CD14-positive monocyte (primary cell): Measurements from ENCODE around the gene SPTBN4. TPM values are rescaled to one million over a fixed set of nuclear protein-coding genes. Genes with fewer than 3 reads are reported as not detected.
A peak's percentile ranks its signal among the peaks of the same experiment; 100 is the strongest.

ENCODE experiments used
- DNase-seq, 3 donors: peaks; one replicate each; pipeline ENCODE4 v3.0.0-alpha.2; 2011 to 2022
- H2AFZ ChIP-seq: 2 replicates; pipeline ENCODE4 v1.6.0; 2012; ENCODE audit warnings: mild to moderate bottlenecking, low read depth, low read length, inconsistent platforms; ENCODE audit not compliant: insufficient read depth, poor library complexity, severe bottlenecking
- H3K27ac ChIP-seq, 2 donors: 1 replicate in 1 of 2; 2 replicates in 1 of 2; pipeline ENCODE4 v1.5.1; 2012 to 2013; ENCODE audit warnings: low read length in 2 of 2, control low read depth in 1 of 2, inconsistent platforms in 1 of 2, low read depth in 1 of 2, mild to moderate bottlenecking in 1 of 2
- H3K27me3 ChIP-seq, 2 donors: one replicate each; pipeline versions ENCODE4 v1.6.0 to v1.6.1; 2011 to 2013; ENCODE audit warnings: low read length in 2 of 2; ENCODE audit not compliant: control insufficient read depth in 2 of 2, insufficient read depth in 2 of 2
- H3K36me3 ChIP-seq, 2 donors: replicated peaks in 1 of 2; 1 replicate in 1 of 2; 2 replicates in 1 of 2; pipeline versions ENCODE4 v1.5.1 to v1.6.1; 2012 to 2013; ENCODE audit warnings: low read length in 2 of 2, control low read depth in 1 of 2, inconsistent platforms in 1 of 2, mild to moderate bottlenecking in 1 of 2; ENCODE audit not compliant: insufficient read depth in 2 of 2, control insufficient read depth in 1 of 2
- H3K4me1 ChIP-seq, 2 donors: 1 replicate in 1 of 2; 2 replicates in 1 of 2; pipeline versions ENCODE4 v1.5.1 to v1.6.1; 2012 to 2013; ENCODE audit warnings: low read length in 2 of 2, control low read depth in 1 of 2, inconsistent platforms in 1 of 2, mild to moderate bottlenecking in 1 of 2, moderate library complexity in 1 of 2; ENCODE audit not compliant: insufficient read depth in 2 of 2, control insufficient read depth in 1 of 2
- H3K4me2 ChIP-seq: replicated peaks from 2 replicates; pipeline ENCODE3; 2012; ENCODE audit warnings: low read length, moderate library complexity, mild to moderate bottlenecking; ENCODE audit not compliant: poor library complexity, severe bottlenecking; ENCODE audit errors: extremely low read depth
- H3K4me3 ChIP-seq, 3 experiments: fragments of 200-600 bp in 1 of 3; sonication (generic) in 1 of 3; replicated peaks in 1 of 3; 1 replicate in 2 of 3; 2 replicates in 1 of 3; pipeline ENCODE4 v1.5.1; 2011 to 2013; ENCODE audit warnings: low read length in 3 of 3, mild to moderate bottlenecking in 3 of 3, control low read depth in 2 of 3, low read depth in 2 of 3, inconsistent platforms in 1 of 3, moderate library complexity in 1 of 3
- H3K79me2 ChIP-seq: 2 replicates; pipeline ENCODE4 v1.6.0; 2012; ENCODE audit warnings: mild to moderate bottlenecking, control low read depth, inconsistent platforms, low read length, moderate library complexity; ENCODE audit not compliant: insufficient read depth
- H3K9ac ChIP-seq: 2 replicates; pipeline ENCODE4 v1.6.0; 2017; ENCODE audit warnings: low read length, mild to moderate bottlenecking; ENCODE audit not compliant: insufficient read depth, poor library complexity, severe bottlenecking
- H3K9me3 ChIP-seq, 2 donors: replicated peaks in 1 of 2; 1 replicate in 1 of 2; 2 replicates in 1 of 2; pipeline versions ENCODE4 v1.5.1 to v1.6.1; 2012 to 2013; ENCODE audit warnings: low read length in 2 of 2, control low read depth in 1 of 2; ENCODE audit not compliant: control insufficient read depth in 1 of 2, insufficient read depth in 1 of 2
- H4K20me1 ChIP-seq: 2 replicates; pipeline ENCODE4 v1.6.0; 2012; ENCODE audit warnings: mild to moderate bottlenecking, low read length, control low read depth, moderate library complexity; ENCODE audit not compliant: insufficient read depth
- H3K27ac Mint-ChIP-seq, 7 donors: one replicate each; pipeline ENCODE4 v1.8.0; 2020; ENCODE audit warnings: mild to moderate bottlenecking in 7 of 7, mixed read lengths in 7 of 7, moderate library complexity in 6 of 7, inconsistent platforms in 2 of 7
- H3K27me3 Mint-ChIP-seq, 3 donors: one replicate each; pipeline ENCODE4 v1.8.0; 2021 to 2022; ENCODE audit warnings: low read depth in 3 of 3, mild to moderate bottlenecking in 3 of 3, mixed read lengths in 3 of 3, moderate library complexity in 3 of 3, inconsistent platforms in 1 of 3
- H3K36me3 Mint-ChIP-seq, 2 donors: one replicate each; pipeline ENCODE4 v1.8.0; 2020; ENCODE audit warnings: mixed read lengths in 2 of 2, inconsistent platforms in 1 of 2, mild to moderate bottlenecking in 1 of 2
- H3K4me1 Mint-ChIP-seq: one replicate; pipeline ENCODE4 v1.8.0; 2020; ENCODE audit warnings: mild to moderate bottlenecking, mixed read lengths
- H3K4me3 Mint-ChIP-seq, 2 donors: one replicate each; pipeline ENCODE4 v1.8.0; 2020; ENCODE audit warnings: mild to moderate bottlenecking in 2 of 2, mixed read lengths in 2 of 2, moderate library complexity in 1 of 2
- H3K9me3 Mint-ChIP-seq, 7 donors: one replicate each; pipeline ENCODE4 v1.8.0; 2020 to 2022; ENCODE audit warnings: mixed read lengths in 7 of 7, mild to moderate bottlenecking in 6 of 7, moderate library complexity in 6 of 7, inconsistent platforms in 2 of 7
- CTCF ChIP-seq: fragments of 200-600 bp; IDR thresholded peaks from one replicate; pipeline ENCODE4 v1.8.0; 2022; ENCODE audit warnings: antibody characterized with exemption, mild to moderate bottlenecking
- WGBS: methylation state at CpG from one replicate; pipeline ENCODE4 v1.1.5; 2013; ENCODE audit warnings: missing lambda C conversion rate; ENCODE audit not compliant: insufficient coverage; 5-methylcytosine and 5-hydroxymethylcytosine counted together
- intact Hi-C, 2 donors: fragments of 100-400 bp; cut with micrococcal nuclease; formaldehyde crosslinking; loops; one replicate each; pipeline versions ENCODE4 v1.15.0 to v1.15.1; 2023
- polyA plus RNA-seq, 3 donors: library from polyadenylated mRNA; depleted of rRNA in 1 of 3; unstranded in 2 of 3; stranded (reverse) in 1 of 3; fragments of 300-500 nt in 2 of 3; fragments of >200 nt in 1 of 3; fragmentation: Illumina TruSeq in 2 of 3; gene quantifications; 1 replicate in 2 of 3; 2 replicates in 1 of 3; pipeline ENCODE4 v1.2.3, GENCODE V29; 2012 to 2021

Gene SPTBN4
- polyA plus RNA-seq, 3 donors, result 0.07 TPM; not detected in 2

GRCh38 chr19:40529093-40529954 is 62.5 kb downstream of the SPTBN4 start:
- intact Hi-C loops, result loop anchor here (1.0 to 10.0 kb wide), 4 partner anchors 67 to 225 kb away; partner anchors contain the start of gene LTBP4 (in 1 of the 2)
- peak overlapping the region; percentile 32 to 79 (median 43) for H3K4me3 ChIP-seq
- Mint-ChIP-seq H3K36me3 (peaks cover 0 to 8% of the 10 kb centered on the region in 2 donors), H3K4me3 (peak overlapping the region; percentile 71 to 89), H3K27me3 (peaks cover 36 to 54% (median 52%) of the 10 kb centered on the region in 3 donors), H3K4me1 (peaks cover 18% of the 10 kb centered on the region), H3K27ac (peak overlapping the region in 2 of 7 donors; percentile 37 to 69), H3K9me3 (peaks cover 4 to 15% (median 12%) of the 10 kb centered on the region in 7 donors)
- H3K9ac ChIP-seq, result no peak overlapping the region
- peaks cover 13 to 17% of the 10 kb centered on the region in 2 donors for H3K4me1 ChIP-seq
- H3K4me2 ChIP-seq, result peak overlapping the region; percentile 84
- H4K20me1 ChIP-seq, result no peaks in the 10 kb centered on the region
- peak overlapping the region; percentile 85 for H2AFZ ChIP-seq
- peaks cover 3 to 6% of the 10 kb centered on the region in 2 donors for H3K9me3 ChIP-seq
- no peaks in the 10 kb centered on the region for H3K36me3 ChIP-seq
- H3K27me3 ChIP-seq, result peaks cover 16 to 37% of the 10 kb centered on the region in 2 donors
- H3K79me2 ChIP-seq, result no peaks in the 10 kb centered on the region
- TF ChIP-seq CTCF, result peak; percentile 99
- H3K27ac ChIP-seq, result no peak overlapping the region
- 3% methylated on average over 42 of the region's 54 CpGs for WGBS
- DNase-seq, result peak; percentile 69 to 83 (median 80)

- H4K20me1 ChIP-seq, result no peaks in the 10 kb centered on the region
- TF ChIP-seq CTCF, result no peak
- peaks cover 0 to 8% of the 10 kb centered on the region in 2 donors for H3K36me3 Mint-ChIP-seq
- peak overlapping the region; percentile 84 for H3K4me2 ChIP-seq
- peak overlapping the region in 1 of 3 experiments; percentile 79 for H3K4me3 ChIP-seq
- 4% methylated on average over 63 of the region's 75 CpGs for WGBS
- H2AFZ ChIP-seq, result no peak overlapping the region
- H3K9ac ChIP-seq, result no peak overlapping the region
- H3K27ac Mint-ChIP-seq, result no peak overlapping the region
- peaks cover 5 to 6% of the 10 kb centered on the region in 2 donors for H3K9me3 ChIP-seq
- H3K27me3 ChIP-seq, result peaks cover 16 to 34% of the 10 kb centered on the region in 2 donors
- no peak for DNase-seq
- peaks cover 32 to 50% (median 46%) of the 10 kb centered on the region in 3 donors for H3K27me3 Mint-ChIP-seq
- H3K36me3 ChIP-seq, result no peaks in the 10 kb centered on the region
- no peaks in the 10 kb centered on the region for H3K79me2 ChIP-seq
- H3K9me3 Mint-ChIP-seq, result peaks cover 4 to 18% (median 14%) of the 10 kb centered on the region in 7 donors
- peaks cover 13 to 17% of the 10 kb centered on the region in 2 donors for H3K4me1 ChIP-seq
- H3K27ac ChIP-seq, result no peak overlapping the region
- peaks cover 18% of the 10 kb centered on the region for H3K4me1 Mint-ChIP-seq
- peak overlapping the region in 1 of 2 donors; percentile 89 for H3K4me3 Mint-ChIP-seq
- intact Hi-C loops, result no loop called here
Measured at GRCh38 chr19:40530091-40530901, 63.5 kb downstream of the SPTBN4 start.
